ENCODE data around the gene PALLD. TPM values are rescaled to one million over a fixed set of nuclear protein-coding genes. Genes with fewer than 3 reads are reported as not detected.
A peak's percentile ranks its signal among the peaks of the same experiment; 100 is the strongest.

PALLD gene
- total and polyA plus RNA-seq, 2 of the 8 experiments (the other 6 are each of a cell fraction or from before 2014, with no cell fraction given), result 10.5 to 25.0 TPM

DNA sequence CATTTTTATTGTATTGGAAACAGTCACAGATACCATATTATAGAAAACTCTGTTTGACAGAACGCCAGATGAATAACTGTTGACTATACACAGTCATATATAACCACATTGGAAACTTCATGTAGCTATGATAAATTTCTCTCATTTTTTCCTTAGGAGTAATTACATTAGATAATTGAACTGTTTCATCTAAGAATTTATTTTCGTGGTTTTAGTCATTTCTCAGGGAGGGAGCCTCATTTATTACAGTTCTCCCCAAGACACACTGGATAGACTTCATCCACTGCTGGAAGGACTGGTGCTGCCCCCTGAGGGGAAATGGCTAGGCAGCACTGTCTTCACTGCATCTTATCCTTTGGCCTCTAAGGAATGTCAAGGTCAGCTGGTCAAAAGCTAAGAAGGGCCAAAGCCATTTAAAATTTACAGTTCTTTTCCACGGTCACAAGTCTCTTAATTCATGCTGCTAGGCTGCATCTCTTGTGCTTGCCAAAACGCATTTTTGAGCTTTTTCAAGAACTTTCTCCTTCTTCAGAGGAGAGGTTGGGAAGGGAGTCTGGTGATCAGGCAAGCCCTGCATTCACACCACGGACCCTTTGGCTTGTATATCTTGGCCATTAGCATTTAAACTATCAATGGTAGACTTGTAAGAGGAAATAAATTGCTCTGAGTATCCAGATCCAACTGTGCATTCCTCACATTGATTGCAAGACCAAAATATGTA, 368.1 kb downstream of the PALLD start:
- no peaks in the 10 kb centered on the region for H3K79me1 ChIP-seq (ENCODE audit: low read depth, low read length)
- no peak overlapping the region for H2BK12ac ChIP-seq (ENCODE audit: low read depth, low read length)
- H3K23ac ChIP-seq (ENCODE audit: insufficient read length), result no peak overlapping the region
- DNase-seq (ENCODE audit: low read depth in 1 of 2, low spot score in 2 of 2) (no peak), FAIRE-seq (peak; percentile 84)
- no peak overlapping the region for H3K9ac ChIP-seq (replicated peaks in 1 of 4; ENCODE audit: extremely low read depth in 1 of 4, low read depth in 3 of 4, low read length in 3 of 4)
- H4K20me1 ChIP-seq (replicated peaks in 1 of 2; ENCODE audit: control insufficient read depth in 1 of 2, insufficient read depth in 2 of 2, low read length in 2 of 2), result no peaks in the 10 kb centered on the region
- H3K79me2 ChIP-seq (ENCODE audit: control insufficient read depth in 1 of 2, insufficient read depth in 2 of 2, low read length in 2 of 2), result no peaks in the 10 kb centered on the region
- peak overlapping the region in 1 of 2 experiments; percentile 34; a peak in 2 of 4 replicates for H3K4me2 ChIP-seq (ENCODE audit: insufficient read depth in 1 of 2, low read depth in 2 of 2, low read length in 2 of 2)
- H2BK20ac ChIP-seq (ENCODE audit: low read length), result no peak overlapping the region
- CTCF ChIA-PET (ENCODE audit: partially characterized antibody), result interaction anchor here (0.5 to 3.4 kb wide), 28 partner anchors 9 to 711 kb away, joined by 3 to 30 read pairs (median 4); no protein-coding TSS in a partner anchor
- 0 out of 2 replicates have a peak overlapping the region, but pooled peaks have one; percentile 54 for H3K18ac ChIP-seq (ENCODE audit: extremely low read depth, low read length)
- no peak overlapping the region for H2AFZ ChIP-seq (ENCODE audit: low read length)
- H3K36me3 ChIP-seq (ENCODE audit: control insufficient read depth in 2 of 4, insufficient read depth in 4 of 4, low read length in 3 of 4), result no peaks in the 10 kb centered on the region
- no peak overlapping the region for H4K5ac ChIP-seq (ENCODE audit: insufficient read length, low read depth, low read length)
- H3K27ac ChIP-seq (ENCODE audit: low read depth, low read length), result no peak overlapping the region
- H3K23me2 ChIP-seq (ENCODE audit: low read depth, low read length), result no peaks in the 10 kb centered on the region
- H4K8ac ChIP-seq (ENCODE audit: extremely low read depth, insufficient read depth, low read length), result no peak overlapping the region
- peaks cover 0 to 8% (median 4%) of the 10 kb centered on the region in 4 experiments; a peak in 2 of 7 replicates for H3K4me1 ChIP-seq (replicated peaks in 1 of 4; ENCODE audit: control insufficient read depth in 3 of 4, insufficient read depth in 4 of 4, low read length in 3 of 4)
- H3K14ac ChIP-seq (ENCODE audit: insufficient read length), result no peak overlapping the region
- no peak overlapping the region for H2BK15ac ChIP-seq (ENCODE audit: low read length)
- WGBS, 2 experiments (ENCODE audit: extremely low coverage in 1 of 2, insufficient coverage in 1 of 2, insufficient read length in 1 of 2, insufficient replicate concordance in 2 of 2, low coverage in 1 of 2, low lambda C conversion rate in 2 of 2, missing lambda C conversion rate in 1 of 2), result 55% methylated on average over 5 of the region's 5 CpGs; no CpG with 5 or more reads in 1 of the 2 experiments
- H3K56ac ChIP-seq (replicated peaks; ENCODE audit: insufficient read length, low read depth, low read length), result no peak overlapping the region
- POLR2A ChIA-PET (ENCODE audit: partially characterized antibody), result interaction anchor here (1.2 to 2.6 kb wide), 3 partner anchors 12 to 24 kb away, joined by 4 to 8 read pairs (median 5); no protein-coding TSS in a partner anchor
- H3K9me3 ChIP-seq (ENCODE audit: insufficient read depth in 2 of 2, low read depth in 1 of 2, low read length in 1 of 2), result no peaks in the 10 kb centered on the region
- no peak overlapping the region for H2BK5ac ChIP-seq (ENCODE audit: low read depth, low read length)
- no peak overlapping the region for H3K4ac ChIP-seq (replicated peaks; ENCODE audit: insufficient read length, low read depth, low read length)
- no peak overlapping the region for H3K4me3 ChIP-seq (ENCODE audit: extremely low read depth in 1 of 4, insufficient read depth in 2 of 4, low read depth in 3 of 4, low read length in 4 of 4)
- H2AK5ac ChIP-seq (ENCODE audit: low read depth, low read length), result no peak overlapping the region
- H4K91ac ChIP-seq (replicated peaks; ENCODE audit: insufficient read length, low read length), result no peak overlapping the region
- no peaks in the 10 kb centered on the region for H3K27me3 ChIP-seq (replicated peaks in 1 of 4; ENCODE audit: control insufficient read depth in 3 of 4, extremely low read depth in 1 of 4, insufficient read depth in 3 of 4, low read length in 3 of 4)
- H2BK120ac ChIP-seq (replicated peaks; ENCODE audit: low read depth, low read length), result no peak overlapping the region
- no peak for TF ChIP-seq JUN (IDR thresholded peaks at IDR 0.05; ENCODE audit: low read depth, low read length)
- no peak for TF ChIP-seq SIN3A (conservative IDR thresholded peaks at IDR 0.05 in 1 of 2, IDR thresholded peaks at IDR 0.05 in 1 of 2; ENCODE audit: low read depth in 1 of 2, low read length in 2 of 2)
- no peak for TF ChIP-seq SIX5 (IDR thresholded peaks at IDR 0.05; ENCODE audit: low read depth, low read length)
- TF ChIP-seq RFX5 (IDR thresholded peaks at IDR 0.05; ENCODE audit: borderline replicate concordance, low read depth, low read length), result no peak
- peak; percentile 64; the same call in 1 of the 2 replicates for TF ChIP-seq TEAD4 (IDR thresholded peaks at IDR 0.05; ENCODE audit: low read depth, low read length)
- TF ChIP-seq BACH1 (IDR thresholded peaks at IDR 0.05; ENCODE audit: low read length), result no peak
- no peak for TF ChIP-seq POU5F1 (IDR thresholded peaks at IDR 0.05; ENCODE audit: low read depth, low read length)
- TF ChIP-seq TAF1 (IDR thresholded peaks at IDR 0.05; ENCODE audit: low read depth, low read length), result no peak
- peak; percentile 67 to 72 for TF ChIP-seq RAD21 (IDR thresholded peaks at IDR 0.05 in 1 of 2, conservative IDR thresholded peaks at IDR 0.05 in 1 of 2; ENCODE audit: low read depth in 2 of 2, low read length in 2 of 2)
- no peak for TF ChIP-seq SP2 (IDR thresholded peaks at IDR 0.05; ENCODE audit: low read length)
- TF ChIP-seq TCF12 (IDR thresholded peaks at IDR 0.05; ENCODE audit: low read depth, low read length), result no peak

Measured in H1 (cell line).